SU-DHL-6 (cell line): ENCODE results near the gene MRPL2.

Source experiments
- CTCF ChIP-seq: fragments of 200-600 bp; sonication (generic); IDR thresholded peaks from one replicate; pipeline ENCODE4 v1.5.1; 2017; ENCODE audit warnings: antibody characterized with exemption, mild to moderate bottlenecking, low read length, moderate library complexity; ENCODE audit not compliant: insufficient read depth, poor library complexity, severe bottlenecking
- EZH2phosphoT487 ChIP-seq: fragments of 200-600 bp; sonication (generic), shearing (Covaris generic); conservative IDR thresholded peaks from 2 replicates; pipeline ENCODE4 v1.6.1; 2018; ENCODE audit warnings: mild to moderate bottlenecking, antibody characterized with exemption, low read length, moderate library complexity, mixed read lengths

- TF ChIP-seq CTCF (no peak), EZH2phosphoT487 (no peak)
Observed at GRCh38 chr6:43016176-43016942, 42.9 kb downstream of the MRPL2 start.
